ENCODE measurements around the gene UCN2. TPM values are rescaled to one million over a fixed set of nuclear protein-coding genes. Genes with fewer than 3 reads are reported as not detected.
"Not testable (repeated sequence)": the region's sequence is repeated elsewhere in the genome, so short reads cannot be mapped to it uniquely, and the experiment has no call there.

Gene UCN2
- total and polyA plus RNA-seq, 9 donors, result 0.08 to 0.95 (median 0.09) TPM; not detected in 4

- Histone ChIP-seq H3K4me3 (ENCODE audit: low read length) (no peak overlapping the region), H3K36me3 (ENCODE audit: control insufficient read depth, insufficient read depth, low read length) (peaks cover 18% of the 10 kb centered on the region), H3K27ac (ENCODE audit: low read length) (no peak overlapping the region), H3K4me1 (ENCODE audit: control insufficient read depth, insufficient read depth, low read length) (peaks cover 11% of the 10 kb centered on the region), H3K27me3 (ENCODE audit: control insufficient read depth, insufficient read depth, low read length) (no peaks in the 10 kb centered on the region), H3K9me3 (replicated peaks; ENCODE audit: control insufficient read depth, low read depth, low read length) (no peaks in the 10 kb centered on the region)
- peak; percentile 75 for DNase-seq
- WGBS (ENCODE audit: insufficient coverage), result 51% methylated on average over 3 of the region's 9 CpGs
Measured at GRCh38 chr3:48543271-48543866, 20.2 kb downstream of the UCN2 start.

GRCh38 chr3:48538451-48538850, 25.1 kb downstream of the UCN2 start:
- Histone ChIP-seq H3K36me3 (ENCODE audit: control insufficient read depth, insufficient read depth, low read length) (peaks cover 31% of the 10 kb centered on the region), H3K27ac (ENCODE audit: low read length) (no peak overlapping the region), H3K27me3 (ENCODE audit: control insufficient read depth, insufficient read depth, low read length) (no peaks in the 10 kb centered on the region), H3K9me3 (replicated peaks; ENCODE audit: control insufficient read depth, low read depth, low read length) (no peaks in the 10 kb centered on the region), H3K4me3 (ENCODE audit: low read length) (no peak overlapping the region), H3K4me1 (ENCODE audit: control insufficient read depth, insufficient read depth, low read length) (peaks cover 7% of the 10 kb centered on the region)
- 95% methylated on average over 9 of the region's 12 CpGs for WGBS (ENCODE audit: insufficient coverage)
- DNase-seq, result no peak

- no peak overlapping the region for H3K27ac ChIP-seq (ENCODE audit: low read length)
- no peaks in the 10 kb centered on the region for H3K4me1 ChIP-seq (ENCODE audit: control insufficient read depth, insufficient read depth, low read length)
- H3K4me3 ChIP-seq (ENCODE audit: low read length), result no peak overlapping the region
- no peaks in the 10 kb centered on the region for H3K27me3 ChIP-seq (ENCODE audit: control insufficient read depth, insufficient read depth, low read length)
- WGBS (ENCODE audit: insufficient coverage), result 92% methylated on average over 2 of the region's 5 CpGs
- no peaks in the 10 kb centered on the region for H3K9me3 ChIP-seq (replicated peaks; ENCODE audit: control insufficient read depth, low read depth, low read length)
- no peak for DNase-seq
- peaks cover 31% of the 10 kb centered on the region for H3K36me3 ChIP-seq (ENCODE audit: control insufficient read depth, insufficient read depth, low read length)
Measured at GRCh38 chr3:48536785-48537184, 26.8 kb downstream of the UCN2 start.

- Histone ChIP-seq H3K4me3 (ENCODE audit: low read length) (no peak overlapping the region), H3K4me1 (ENCODE audit: control insufficient read depth, insufficient read depth, low read length) (no peaks in the 10 kb centered on the region), H3K36me3 (ENCODE audit: control insufficient read depth, insufficient read depth, low read length) (peaks cover 31% of the 10 kb centered on the region), H3K27me3 (ENCODE audit: control insufficient read depth, insufficient read depth, low read length) (no peaks in the 10 kb centered on the region), H3K27ac (ENCODE audit: low read length) (no peak overlapping the region), H3K9me3 (replicated peaks; ENCODE audit: control insufficient read depth, low read depth, low read length) (no peaks in the 10 kb centered on the region)
- WGBS (ENCODE audit: insufficient coverage), result 93% methylated on average over 18 of the region's 19 CpGs
- no peak for DNase-seq
Measured at GRCh38 chr3:48536116-48536515, 27.5 kb downstream of the UCN2 start.

- Histone ChIP-seq H3K27ac (ENCODE audit: low read length) (no peak overlapping the region), H3K27me3 (ENCODE audit: control insufficient read depth, insufficient read depth, low read length) (no peaks in the 10 kb centered on the region), H3K4me1 (ENCODE audit: control insufficient read depth, insufficient read depth, low read length) (no peaks in the 10 kb centered on the region), H3K36me3 (ENCODE audit: control insufficient read depth, insufficient read depth, low read length) (peaks cover 31% of the 10 kb centered on the region), H3K4me3 (ENCODE audit: low read length) (no peak overlapping the region), H3K9me3 (replicated peaks; ENCODE audit: control insufficient read depth, low read depth, low read length) (no peaks in the 10 kb centered on the region)
- whole genome bisulfite sequencing (ENCODE audit: insufficient coverage), result 100% methylated on average over 2 of the region's 4 CpGs
- no peak for DNase-seq
Measured at GRCh38 chr3:48535578-48535977, 28.0 kb downstream of the UCN2 start.

GRCh38 chr3:48532977-48533337, 30.6 kb downstream of the UCN2 start:
- no peak for DNase-seq
- WGBS (ENCODE audit: insufficient coverage), result no CpG with 5 or more reads among the region's 2 CpGs
- Histone ChIP-seq H3K4me3 (ENCODE audit: low read length) (no peak overlapping the region), H3K27ac (ENCODE audit: low read length) (no peak overlapping the region), H3K36me3 (ENCODE audit: control insufficient read depth, insufficient read depth, low read length) (peaks cover 20% of the 10 kb centered on the region), H3K9me3 (replicated peaks; ENCODE audit: control insufficient read depth, low read depth, low read length) (no peaks in the 10 kb centered on the region), H3K27me3 (ENCODE audit: control insufficient read depth, insufficient read depth, low read length) (no peaks in the 10 kb centered on the region), H3K4me1 (ENCODE audit: control insufficient read depth, insufficient read depth, low read length) (no peaks in the 10 kb centered on the region)

- WGBS (ENCODE audit: insufficient coverage), result 80% methylated on average over 2 of the region's 6 CpGs
- Histone ChIP-seq H3K36me3 (ENCODE audit: control insufficient read depth, insufficient read depth, low read length) (peaks cover 17% of the 10 kb centered on the region), H3K27ac (ENCODE audit: low read length) (no peak overlapping the region), H3K27me3 (ENCODE audit: control insufficient read depth, insufficient read depth, low read length) (no peaks in the 10 kb centered on the region), H3K9me3 (replicated peaks; ENCODE audit: control insufficient read depth, low read depth, low read length) (no peaks in the 10 kb centered on the region), H3K4me1 (ENCODE audit: control insufficient read depth, insufficient read depth, low read length) (no peaks in the 10 kb centered on the region), H3K4me3 (ENCODE audit: low read length) (no peak overlapping the region)
- no peak for DNase-seq
Measured at GRCh38 chr3:48532271-48532976, 31.2 kb downstream of the UCN2 start.

GRCh38 chr3:48530701-48531100, 32.9 kb downstream of the UCN2 start:
- H3K4me3 ChIP-seq (ENCODE audit: low read length); H3K9me3 ChIP-seq (replicated peaks; ENCODE audit: control insufficient read depth, low read depth, low read length); H3K27me3 ChIP-seq (ENCODE audit: control insufficient read depth, insufficient read depth, low read length); H3K4me1 ChIP-seq (ENCODE audit: control insufficient read depth, insufficient read depth, low read length); H3K27ac ChIP-seq (ENCODE audit: low read length); DNase-seq: not testable (repeated sequence)
- H3K36me3 ChIP-seq (ENCODE audit: control insufficient read depth, insufficient read depth, low read length), result peaks cover 14% of the 10 kb centered on the region
- 100% methylated on average over 3 of the region's 4 CpGs for WGBS (ENCODE audit: insufficient coverage)

GRCh38 chr3:48528754-48529153, 34.8 kb downstream of the UCN2 start:
- Histone ChIP-seq H3K4me3 (ENCODE audit: low read length) (no peak overlapping the region), H3K4me1 (ENCODE audit: control insufficient read depth, insufficient read depth, low read length) (no peaks in the 10 kb centered on the region), H3K9me3 (replicated peaks; ENCODE audit: control insufficient read depth, low read depth, low read length) (no peaks in the 10 kb centered on the region), H3K27me3 (ENCODE audit: control insufficient read depth, insufficient read depth, low read length) (no peaks in the 10 kb centered on the region), H3K27ac (ENCODE audit: low read length) (no peak overlapping the region), H3K36me3 (ENCODE audit: control insufficient read depth, insufficient read depth, low read length) (peaks cover 6% of the 10 kb centered on the region)
- WGBS (ENCODE audit: insufficient coverage), result 80% methylated on average over 1 of the region's 3 CpGs
- peak; percentile 39 for DNase-seq

- H3K27ac ChIP-seq (ENCODE audit: low read length), result no peak overlapping the region
- no peaks in the 10 kb centered on the region for H3K4me1 ChIP-seq (ENCODE audit: control insufficient read depth, insufficient read depth, low read length)
- no peaks in the 10 kb centered on the region for H3K27me3 ChIP-seq (ENCODE audit: control insufficient read depth, insufficient read depth, low read length)
- no peaks in the 10 kb centered on the region for H3K9me3 ChIP-seq (replicated peaks; ENCODE audit: control insufficient read depth, low read depth, low read length)
- DNase-seq, result no peak
- WGBS (ENCODE audit: insufficient coverage), result no CpG with 5 or more reads among the region's 9 CpGs
- peaks cover 9% of the 10 kb centered on the region for H3K36me3 ChIP-seq (ENCODE audit: control insufficient read depth, insufficient read depth, low read length)
- no peak overlapping the region for H3K4me3 ChIP-seq (ENCODE audit: low read length)
Measured at GRCh38 chr3:48528048-48528447, 35.5 kb downstream of the UCN2 start.

Data from muscle of leg (tissue), 11 donors.